HG03439 (cell line): ENCODE measurements around the gene F5.

Source experiments
- ATAC-seq: cut with Tn5 transposase; IDR thresholded peaks from one replicate; pipeline ENCODE4 v1.9.1; 2021; ENCODE audit warnings: mild to moderate bottlenecking, moderate library complexity; ENCODE audit not compliant: unreplicated experiment

F5 gene

GRCh38 chr1:169484683-169485430 lies 101.4 kb downstream of the F5 start:
- ATAC-seq: peak; percentile 28

GRCh38 chr1:169484101-169484500 lies 102.2 kb downstream of the F5 start:
- no peak for ATAC-seq

GRCh38 chr1:169483500-169483966 lies 102.7 kb downstream of the F5 start:
- ATAC-seq: no peak

GRCh38 chr1:169479363-169480066 lies 106.8 kb downstream of the F5 start:
- no peak for ATAC-seq

- ATAC-seq: no peak
Observed at GRCh38 chr1:169478094-169478672, 108.1 kb downstream of the F5 start.

GRCh38 chr1:169475806-169476387 lies 110.4 kb downstream of the F5 start:
- no peak for ATAC-seq

GRCh38 chr1:169474302-169474995 lies 111.8 kb downstream of the F5 start:
- no peak for ATAC-seq

- ATAC-seq: no peak
Observed at GRCh38 chr1:169473347-169473746, 112.9 kb downstream of the F5 start.

GRCh38 chr1:169472738-169473137 lies 113.5 kb downstream of the F5 start:
- no peak for ATAC-seq

GRCh38 chr1:169468982-169469381 lies 117.3 kb downstream of the F5 start:
- no peak for ATAC-seq

GRCh38 chr1:169466259-169467230 lies 119.7 kb downstream of the F5 start:
- ATAC-seq: no peak

GRCh38 chr1:169465281-169465680 lies 121.0 kb downstream of the F5 start:
- ATAC-seq: no peak
